Ovary (tissue), 3 donors: ENCODE data around the gene PDK2.

ENCODE experiments used
- CTCF ChIP-seq, 3 donors: fragments of 450-650 bp in 2 of 3; fragments of 200-600 bp in 1 of 3; IDR thresholded peaks; one replicate each; pipeline versions ENCODE4 v1.5.1 to v1.8.0; 2016 to 2022; ENCODE audit warnings: antibody characterized with exemption in 3 of 3, mild to moderate bottlenecking in 1 of 3
- EP300 ChIP-seq: sonication (generic); formaldehyde crosslinking; IDR thresholded peaks from one replicate; pipeline ENCODE4 v1.6.1; 2017; ENCODE audit warnings: antibody characterized with exemption
- POLR2A ChIP-seq: fragments of 450-650 bp; IDR thresholded peaks from one replicate; pipeline ENCODE4 v1.6.1; 2017; ENCODE audit warnings: antibody characterized with exemption, mild to moderate bottlenecking, moderate library complexity
- donor health status: DM: no; HTN: no; CAD: no.

GRCh38 chr17:50055055-50055425, 40.1 kb upstream of the PDK2 start:
- TF ChIP-seq POLR2A: no peak
- TF ChIP-seq EP300: no peak
- TF ChIP-seq CTCF (IDR thresholded peaks at IDR 0.05): no peak
